Hematopoietic multipotent progenitor cell treated with erythropoietin and hydrocortisone succinate and interleukin-3 and kit ligand, for 15 days (in vitro differentiated cells): ENCODE measurements around the gene DIO3.

Experiments
- DNase-seq: peaks from one replicate; pipeline ENCODE4 v3.0.0-alpha.2; 2015; ENCODE audit warnings: low spot score

Gene DIO3

GRCh38 chr14:101583715-101584054, 22.4 kb downstream of the DIO3 start:
- DNase-seq: no peak

GRCh38 chr14:101584055-101584859, 23.0 kb downstream of the DIO3 start:
- DNase-seq: no peak

DNA sequence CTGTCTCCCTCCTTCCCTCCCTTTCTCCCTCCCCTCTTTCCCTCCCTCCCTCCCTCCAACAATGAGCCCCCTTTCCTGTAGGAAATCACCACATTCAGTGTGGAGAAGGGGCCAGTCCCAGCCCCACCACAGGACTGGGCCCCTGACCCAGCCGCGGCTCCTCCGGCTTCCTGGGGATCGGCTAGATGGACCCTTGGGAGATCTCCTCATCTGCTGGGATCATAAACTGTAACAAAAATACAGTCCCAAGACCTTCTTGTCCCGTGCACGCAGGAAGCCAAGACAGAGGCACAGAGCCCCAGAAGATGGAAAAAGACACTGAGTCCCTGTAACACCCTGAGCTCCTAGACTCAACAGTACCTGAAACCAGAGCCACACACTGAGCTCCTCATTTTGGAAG, 23.9 kb downstream of the DIO3 start:
- no peak for DNase-seq

GRCh38 chr14:101586531-101587430, 25.5 kb downstream of the DIO3 start:
- no peak for DNase-seq

DNA sequence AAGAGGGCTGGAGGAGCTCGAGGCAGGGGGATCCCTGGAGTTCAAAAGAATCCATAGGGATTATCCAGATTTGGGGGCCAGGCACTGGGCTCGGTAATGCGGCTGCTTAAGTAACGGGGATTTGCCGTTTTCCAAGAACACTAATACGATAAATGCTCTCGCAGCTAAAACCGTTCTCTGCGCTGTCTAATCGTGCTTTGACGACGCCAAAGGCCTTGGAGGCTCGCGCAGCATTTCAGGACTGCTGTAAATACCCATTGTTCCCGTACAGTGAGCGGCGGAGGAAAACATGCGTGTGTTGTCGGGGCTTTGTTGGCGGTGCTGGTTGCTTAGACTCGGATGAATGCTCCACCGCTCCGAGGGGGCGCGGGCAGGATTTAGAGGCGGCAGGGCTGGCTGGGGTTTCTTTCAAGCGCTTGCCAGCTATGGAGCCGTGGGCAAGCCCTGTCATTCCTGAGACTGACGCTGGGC, 26.2 kb downstream of the DIO3 start:
- DNase-seq: no peak

DNA sequence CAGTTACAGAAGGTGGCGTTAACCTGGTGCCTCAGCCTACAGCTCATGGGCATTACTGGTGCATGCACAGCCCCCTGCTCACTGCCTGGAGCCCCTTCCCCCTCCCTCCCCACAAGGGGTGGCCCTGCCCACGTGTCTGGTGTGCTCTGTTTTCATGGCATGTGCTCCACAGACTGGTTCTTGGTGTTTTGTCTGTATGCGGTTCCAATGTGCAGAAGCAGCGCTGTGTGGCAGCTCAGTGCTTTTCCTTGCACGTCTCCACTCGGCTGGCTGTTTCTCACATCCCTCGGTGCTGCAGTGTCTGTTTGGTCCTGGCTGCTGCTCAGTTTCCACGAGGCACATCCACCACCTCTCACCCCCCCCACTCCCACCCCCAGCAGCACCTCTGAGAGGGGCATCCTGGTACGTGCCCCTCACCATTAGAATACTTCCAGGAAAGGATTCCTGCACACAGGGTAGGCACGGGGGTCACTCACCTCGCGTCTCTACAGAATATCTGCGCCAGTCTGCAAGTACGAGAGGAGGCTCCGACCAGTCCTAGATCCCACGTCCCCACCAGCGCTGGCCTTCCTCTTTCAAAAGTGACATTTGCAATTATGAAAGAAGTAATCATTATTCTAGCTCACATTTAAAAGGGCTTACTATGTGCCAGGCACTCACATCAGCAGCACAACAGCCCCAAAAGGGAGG, 27.1 kb downstream of the DIO3 start:
- no peak for DNase-seq

GRCh38 chr14:101588990-101589389, 27.7 kb downstream of the DIO3 start:
- no peak for DNase-seq

GRCh38 chr14:101589486-101590015, 28.3 kb downstream of the DIO3 start:
- no peak for DNase-seq

DNA sequence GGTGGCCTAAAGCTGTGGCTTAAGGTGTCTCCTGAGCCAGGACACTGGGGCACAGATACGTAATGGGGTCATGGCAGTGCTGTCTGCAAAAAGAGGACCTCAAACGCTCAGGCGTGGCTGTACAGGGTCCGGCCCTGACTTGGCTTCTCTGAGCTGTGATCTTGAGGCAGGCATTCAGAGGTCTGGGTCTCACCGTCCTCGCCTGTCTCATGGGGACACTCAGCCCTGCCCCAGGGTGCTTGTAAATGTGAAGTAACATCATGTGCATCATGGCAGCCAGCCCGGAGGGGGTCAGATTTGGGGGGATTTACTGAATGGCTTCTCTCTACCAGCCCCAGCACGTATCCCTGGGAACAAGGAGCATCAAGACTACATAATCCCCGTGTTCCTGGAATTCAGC, 28.8 kb downstream of the DIO3 start:
- no peak for DNase-seq

DNA sequence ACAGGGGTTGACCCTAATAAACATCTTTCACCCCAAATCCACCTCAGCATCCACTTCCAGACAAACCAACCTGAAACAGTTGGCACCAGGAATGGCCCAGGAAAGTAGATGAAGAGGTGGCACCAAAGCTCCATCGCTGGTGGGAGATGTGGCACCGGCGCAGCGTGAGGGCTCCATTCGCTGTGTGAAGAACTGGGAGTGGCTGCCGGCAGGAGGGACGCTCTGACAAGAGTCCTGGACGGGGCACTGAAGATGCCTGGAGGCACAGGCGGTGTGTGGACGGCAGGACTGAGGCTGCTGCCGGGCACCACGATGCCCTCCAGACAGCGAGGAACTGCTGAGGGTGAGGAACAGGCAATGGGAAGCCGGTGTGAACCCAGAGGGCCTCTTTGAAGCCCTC, 29.3 kb downstream of the DIO3 start:
- DNase-seq: no peak

GRCh38 chr14:101591121-101591520, 29.8 kb downstream of the DIO3 start:
- no peak for DNase-seq

DNA sequence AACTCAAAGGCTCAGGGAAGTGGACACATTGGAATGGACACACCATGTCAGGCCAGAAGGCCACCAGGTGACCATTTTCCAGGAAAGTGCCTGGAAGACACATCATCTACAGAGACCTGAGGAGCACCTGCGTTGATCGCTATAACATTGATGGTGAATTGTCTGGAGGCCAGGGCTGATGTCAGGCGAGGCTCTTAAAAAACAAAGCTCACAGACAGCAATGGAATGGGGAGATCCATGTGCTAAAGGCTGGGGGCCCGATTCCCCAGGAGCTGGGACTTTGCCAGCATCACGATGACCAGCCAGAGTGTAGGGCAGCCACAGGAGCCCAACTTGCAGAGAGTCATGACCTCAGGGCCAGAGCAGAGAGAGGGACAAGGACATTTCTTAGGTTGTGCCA, 30.3 kb downstream of the DIO3 start:
- DNase-seq: no peak

GRCh38 chr14:101593411-101594238, 32.3 kb downstream of the DIO3 start:
- DNase-seq: no peak

- no peak for DNase-seq
Measured at GRCh38 chr14:101594511-101595148, 33.3 kb downstream of the DIO3 start.

GRCh38 chr14:101595349-101595748, 34.1 kb downstream of the DIO3 start:
- DNase-seq: no peak

DNA sequence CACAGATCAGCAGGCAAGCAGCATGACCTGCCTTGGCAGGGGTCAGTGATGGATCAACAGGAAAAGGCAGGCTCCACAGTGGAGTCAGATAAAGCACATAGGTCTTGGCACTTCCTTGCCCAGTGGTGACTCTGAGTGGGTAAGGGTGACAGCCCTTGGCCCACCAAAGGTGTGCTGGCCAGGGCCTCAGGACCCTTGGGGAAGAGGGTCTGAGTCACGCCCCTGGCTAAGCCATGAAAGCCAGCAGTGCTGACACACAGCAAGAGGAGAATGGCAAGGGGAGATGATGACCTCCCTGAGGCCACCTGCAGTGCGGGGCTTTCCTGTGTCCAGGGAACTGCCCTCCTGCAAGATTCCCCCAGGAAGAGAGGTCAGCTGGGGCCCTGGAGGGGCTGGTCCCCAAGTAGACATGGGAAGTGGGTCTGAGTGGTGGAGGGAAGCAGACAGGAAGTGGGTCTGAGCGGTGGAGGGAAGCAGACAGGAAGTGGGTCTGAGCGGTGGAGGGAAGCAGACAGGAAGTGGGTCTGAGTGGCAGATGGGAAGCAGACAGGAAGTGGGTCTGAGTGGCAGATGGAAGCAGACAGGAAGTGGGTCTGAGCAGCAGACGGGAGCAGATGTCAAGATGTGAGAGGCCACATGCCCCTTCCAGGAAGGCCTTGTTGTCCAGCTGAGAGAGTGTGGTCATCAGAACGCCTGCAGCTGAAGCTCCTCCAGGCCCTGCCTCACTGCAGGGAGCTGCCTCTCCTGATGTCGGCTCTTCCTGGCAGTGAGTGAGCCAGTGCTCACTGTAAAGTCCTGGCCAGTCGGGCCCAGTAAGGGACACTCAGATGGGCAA, 34.8 kb downstream of the DIO3 start:
- DNase-seq: no peak

DNA sequence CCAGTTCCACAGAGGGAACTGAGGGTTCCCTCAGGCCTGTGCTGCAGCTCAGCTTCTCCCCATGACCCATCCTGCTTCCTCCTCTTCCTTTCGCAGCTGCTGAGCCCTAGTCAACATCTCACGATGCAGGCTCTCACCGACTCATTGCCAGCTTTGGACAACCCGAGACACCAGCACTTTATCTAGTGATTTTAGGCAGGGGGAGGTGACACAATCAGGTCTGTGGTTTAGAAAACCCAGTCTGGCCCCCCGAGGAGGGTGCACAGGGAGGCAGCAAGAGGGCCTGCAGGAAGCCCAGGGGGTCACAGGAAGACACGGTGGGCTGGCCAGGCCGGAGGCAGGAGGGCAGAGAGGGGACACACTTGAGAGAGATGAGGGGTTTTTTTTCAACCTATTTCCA, 35.4 kb downstream of the DIO3 start:
- DNase-seq: no peak

GRCh38 chr14:101598159-101598558, 36.9 kb downstream of the DIO3 start:
- DNase-seq: no peak

DNA sequence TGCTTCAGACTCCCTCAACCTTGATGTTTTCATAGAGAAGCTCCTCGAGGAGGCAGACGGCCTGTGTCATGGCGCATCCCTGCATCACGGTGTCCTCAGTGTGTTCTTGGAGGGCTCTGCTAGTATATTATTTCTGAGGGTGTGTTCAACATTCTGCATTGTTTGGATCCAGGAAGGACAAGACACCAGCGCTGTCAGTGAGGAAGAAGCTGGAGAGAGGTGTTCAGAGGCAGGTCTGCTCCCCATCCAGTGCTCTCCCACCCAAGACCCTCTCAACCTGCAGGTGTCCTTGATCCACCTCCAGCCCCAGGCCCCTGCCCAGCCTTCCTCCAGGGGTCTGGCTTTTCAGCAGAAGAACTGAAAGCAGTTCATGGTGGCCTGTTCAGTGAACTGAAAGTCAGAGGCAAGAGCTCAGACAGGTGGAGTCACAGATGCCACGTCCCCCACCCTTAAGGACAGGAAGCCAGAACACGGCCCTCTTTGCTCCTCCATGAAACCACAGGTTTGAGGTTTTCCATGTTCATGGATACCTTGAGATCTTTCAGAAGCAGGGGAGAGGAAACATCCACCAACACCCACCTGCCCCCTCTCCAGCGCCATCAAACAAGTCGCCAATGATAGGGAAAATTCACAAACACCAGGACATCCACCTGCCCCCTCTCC, 37.4 kb downstream of the DIO3 start:
- no peak for DNase-seq
